ENCODE data around the gene SLC29A2. TPM values are rescaled to one million over a fixed set of nuclear protein-coding genes. Genes with fewer than 3 reads are reported as not detected.

SLC29A2 gene
- polyA plus RNA-seq, 1 of the 3 experiments (the other 2 are of a cell fraction) = 3.2 TPM

GRCh38 chr11:66360406-66361073, 11.0 kb downstream of the SLC29A2 start:
- Histone ChIP-seq H4K20me1 (ENCODE audit: insufficient read depth) (no peaks in the 10 kb centered on the region), H3K36me3 (replicated peaks in 1 of 2; ENCODE audit: control insufficient read depth in 1 of 2, insufficient read depth in 2 of 2, low read length in 1 of 2) (no peaks in the 10 kb centered on the region), H3K79me2 (ENCODE audit: insufficient read depth) (no peaks in the 10 kb centered on the region), H3K4me2 (no peak overlapping the region), H3K9me2 (no peaks in the 10 kb centered on the region), H3K4me1 (ENCODE audit: control insufficient read depth in 1 of 2, insufficient read depth in 2 of 2, low read depth in 1 of 2, low read length in 1 of 2) (peaks cover 0 to 2% of the 10 kb centered on the region in 2 experiments; a peak in 1 of 4 replicates), H3K9ac (no peak overlapping the region), H2AFZ (ENCODE audit: low read depth) (no peak overlapping the region), H3K4me3 (ENCODE audit: low read depth in 2 of 2, low read length in 1 of 2) (no peak overlapping the region), H3K27me3 (ENCODE audit: insufficient read depth) (no peaks in the 10 kb centered on the region), H3K27ac (ENCODE audit: low read depth in 2 of 2, low read length in 1 of 2) (no peak overlapping the region), H3F3A (replicated peaks; ENCODE audit: insufficient read depth) (peaks cover 3% of the 10 kb centered on the region), H3K9me3 (no peaks in the 10 kb centered on the region)
- WGBS (ENCODE audit: low lambda C conversion rate) = 94% methylated on average over 15 of the region's 15 CpGs
- CTCF ChIA-PET = interaction anchor here (1.1 to 2.6 kb wide), 3 partner anchors 26 to 49 kb away, joined by 3 to 9 read pairs (median 3); no protein-coding TSS in a partner anchor
- POLR2A ChIA-PET = no interaction called here
- DNase-seq = no peak
- TF ChIP-seq, protein P1, sequence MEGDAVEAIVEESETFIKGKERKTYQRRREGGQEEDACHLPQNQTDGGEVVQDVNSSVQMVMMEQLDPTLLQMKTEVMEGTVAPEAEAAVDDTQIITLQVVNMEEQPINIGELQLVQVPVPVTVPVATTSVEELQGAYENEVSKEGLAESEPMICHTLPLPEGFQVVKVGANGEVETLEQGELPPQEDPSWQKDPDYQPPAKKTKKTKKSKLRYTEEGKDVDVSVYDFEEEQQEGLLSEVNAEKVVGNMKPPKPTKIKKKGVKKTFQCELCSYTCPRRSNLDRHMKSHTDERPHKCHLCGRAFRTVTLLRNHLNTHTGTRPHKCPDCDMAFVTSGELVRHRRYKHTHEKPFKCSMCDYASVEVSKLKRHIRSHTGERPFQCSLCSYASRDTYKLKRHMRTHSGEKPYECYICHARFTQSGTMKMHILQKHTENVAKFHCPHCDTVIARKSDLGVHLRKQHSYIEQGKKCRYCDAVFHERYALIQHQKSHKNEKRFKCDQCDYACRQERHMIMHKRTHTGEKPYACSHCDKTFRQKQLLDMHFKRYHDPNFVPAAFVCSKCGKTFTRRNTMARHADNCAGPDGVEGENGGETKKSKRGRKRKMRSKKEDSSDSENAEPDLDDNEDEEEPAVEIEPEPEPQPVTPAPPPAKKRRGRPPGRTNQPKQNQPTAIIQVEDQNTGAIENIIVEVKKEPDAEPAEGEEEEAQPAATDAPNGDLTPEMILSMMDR (IDR thresholded peaks at IDR 0.05) = no peak
- TF ChIP-seq GATA2 (CRISPR knock-in tag; IDR thresholded peaks at IDR 0.05) (no peak), RCOR1 (IDR thresholded peaks at IDR 0.05; ENCODE audit: low read length) (no peak)

DNA sequence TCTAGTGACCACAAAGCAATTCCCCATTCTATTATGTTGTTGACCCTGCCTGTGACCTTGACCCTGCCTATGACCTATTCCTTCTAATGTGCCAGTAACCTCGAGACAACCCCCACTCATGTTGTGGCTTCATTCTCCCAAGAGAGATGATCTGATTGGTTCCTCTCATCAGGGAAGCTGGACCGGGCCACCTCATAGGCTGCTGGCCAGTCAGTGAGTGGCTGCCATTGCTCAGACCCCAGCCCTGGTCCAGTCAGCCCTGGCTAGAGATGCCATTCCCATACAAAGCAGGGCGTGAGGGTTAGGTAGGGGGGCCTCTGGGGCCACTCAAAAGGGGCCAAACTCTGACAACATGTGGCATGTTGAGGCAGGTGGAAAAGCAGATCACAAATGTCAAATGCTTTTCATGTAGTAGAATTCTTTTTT, 11.9 kb downstream of the SLC29A2 start:
- 65% methylated on average over 2 of the region's 3 CpGs for WGBS (ENCODE audit: low lambda C conversion rate)
- H3K4me3 ChIP-seq (ENCODE audit: low read depth in 2 of 2, low read length in 1 of 2) = no peak overlapping the region
- no peaks in the 10 kb centered on the region for H3K79me2 ChIP-seq (ENCODE audit: insufficient read depth)
- POLR2A ChIA-PET = no interaction called here
- TF ChIP-seq RXRA (IDR thresholded peaks at IDR 0.05; ENCODE audit: borderline replicate concordance, low read depth) = no peak
- TF ChIP-seq, protein P1 (IDR thresholded peaks at IDR 0.05) = no peak
- TF ChIP-seq GABPA (IDR thresholded peaks at IDR 0.05; ENCODE audit: low read depth) = no peak
- TF ChIP-seq, protein P2, sequence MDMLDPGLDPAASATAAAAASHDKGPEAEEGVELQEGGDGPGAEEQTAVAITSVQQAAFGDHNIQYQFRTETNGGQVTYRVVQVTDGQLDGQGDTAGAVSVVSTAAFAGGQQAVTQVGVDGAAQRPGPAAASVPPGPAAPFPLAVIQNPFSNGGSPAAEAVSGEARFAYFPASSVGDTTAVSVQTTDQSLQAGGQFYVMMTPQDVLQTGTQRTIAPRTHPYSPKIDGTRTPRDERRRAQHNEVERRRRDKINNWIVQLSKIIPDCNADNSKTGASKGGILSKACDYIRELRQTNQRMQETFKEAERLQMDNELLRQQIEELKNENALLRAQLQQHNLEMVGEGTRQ (IDR thresholded peaks at IDR 0.05; ENCODE audit: borderline replicate concordance, low read depth, low read length) = no peak
- TF ChIP-seq SMC3 (IDR thresholded peaks at IDR 0.05; ENCODE audit: low read depth, low read length) = no peak
- TF ChIP-seq, protein P3, sequence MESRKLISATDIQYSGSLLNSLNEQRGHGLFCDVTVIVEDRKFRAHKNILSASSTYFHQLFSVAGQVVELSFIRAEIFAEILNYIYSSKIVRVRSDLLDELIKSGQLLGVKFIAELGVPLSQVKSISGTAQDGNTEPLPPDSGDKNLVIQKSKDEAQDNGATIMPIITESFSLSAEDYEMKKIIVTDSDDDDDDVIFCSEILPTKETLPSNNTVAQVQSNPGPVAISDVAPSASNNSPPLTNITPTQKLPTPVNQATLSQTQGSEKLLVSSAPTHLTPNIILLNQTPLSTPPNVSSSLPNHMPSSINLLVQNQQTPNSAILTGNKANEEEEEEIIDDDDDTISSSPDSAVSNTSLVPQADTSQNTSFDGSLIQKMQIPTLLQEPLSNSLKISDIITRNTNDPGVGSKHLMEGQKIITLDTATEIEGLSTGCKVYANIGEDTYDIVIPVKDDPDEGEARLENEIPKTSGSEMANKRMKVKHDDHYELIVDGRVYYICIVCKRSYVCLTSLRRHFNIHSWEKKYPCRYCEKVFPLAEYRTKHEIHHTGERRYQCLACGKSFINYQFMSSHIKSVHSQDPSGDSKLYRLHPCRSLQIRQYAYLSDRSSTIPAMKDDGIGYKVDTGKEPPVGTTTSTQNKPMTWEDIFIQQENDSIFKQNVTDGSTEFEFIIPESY (IDR thresholded peaks at IDR 0.05; ENCODE audit: borderline replicate concordance, low read depth) = no peak
- TF ChIP-seq, protein P4, sequence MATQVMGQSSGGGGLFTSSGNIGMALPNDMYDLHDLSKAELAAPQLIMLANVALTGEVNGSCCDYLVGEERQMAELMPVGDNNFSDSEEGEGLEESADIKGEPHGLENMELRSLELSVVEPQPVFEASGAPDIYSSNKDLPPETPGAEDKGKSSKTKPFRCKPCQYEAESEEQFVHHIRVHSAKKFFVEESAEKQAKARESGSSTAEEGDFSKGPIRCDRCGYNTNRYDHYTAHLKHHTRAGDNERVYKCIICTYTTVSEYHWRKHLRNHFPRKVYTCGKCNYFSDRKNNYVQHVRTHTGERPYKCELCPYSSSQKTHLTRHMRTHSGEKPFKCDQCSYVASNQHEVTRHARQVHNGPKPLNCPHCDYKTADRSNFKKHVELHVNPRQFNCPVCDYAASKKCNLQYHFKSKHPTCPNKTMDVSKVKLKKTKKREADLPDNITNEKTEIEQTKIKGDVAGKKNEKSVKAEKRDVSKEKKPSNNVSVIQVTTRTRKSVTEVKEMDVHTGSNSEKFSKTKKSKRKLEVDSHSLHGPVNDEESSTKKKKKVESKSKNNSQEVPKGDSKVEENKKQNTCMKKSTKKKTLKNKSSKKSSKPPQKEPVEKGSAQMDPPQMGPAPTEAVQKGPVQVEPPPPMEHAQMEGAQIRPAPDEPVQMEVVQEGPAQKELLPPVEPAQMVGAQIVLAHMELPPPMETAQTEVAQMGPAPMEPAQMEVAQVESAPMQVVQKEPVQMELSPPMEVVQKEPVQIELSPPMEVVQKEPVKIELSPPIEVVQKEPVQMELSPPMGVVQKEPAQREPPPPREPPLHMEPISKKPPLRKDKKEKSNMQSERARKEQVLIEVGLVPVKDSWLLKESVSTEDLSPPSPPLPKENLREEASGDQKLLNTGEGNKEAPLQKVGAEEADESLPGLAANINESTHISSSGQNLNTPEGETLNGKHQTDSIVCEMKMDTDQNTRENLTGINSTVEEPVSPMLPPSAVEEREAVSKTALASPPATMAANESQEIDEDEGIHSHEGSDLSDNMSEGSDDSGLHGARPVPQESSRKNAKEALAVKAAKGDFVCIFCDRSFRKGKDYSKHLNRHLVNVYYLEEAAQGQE (IDR thresholded peaks at IDR 0.05; ENCODE audit: low read depth, low read length) = no peak
- H4K20me1 ChIP-seq (ENCODE audit: insufficient read depth) = no peaks in the 10 kb centered on the region
- H3K4me1 ChIP-seq (ENCODE audit: control insufficient read depth in 1 of 2, insufficient read depth in 2 of 2, low read depth in 1 of 2, low read length in 1 of 2) = no peaks in the 10 kb centered on the region
- H3K9ac ChIP-seq = no peak overlapping the region
- H3F3A ChIP-seq (replicated peaks; ENCODE audit: insufficient read depth) = peaks cover 3% of the 10 kb centered on the region
- H3K9me2 ChIP-seq = no peaks in the 10 kb centered on the region
- no peak overlapping the region for H3K27ac ChIP-seq (ENCODE audit: low read depth in 2 of 2, low read length in 1 of 2)
- no peak overlapping the region for H3K4me2 ChIP-seq
- H3K27me3 ChIP-seq (ENCODE audit: insufficient read depth) = no peaks in the 10 kb centered on the region
- DNase-seq = no peak
- no peaks in the 10 kb centered on the region for H3K9me3 ChIP-seq
- CTCF ChIA-PET = interaction anchor here (1.1 to 1.2 kb wide), 2 partner anchors 27 to 48 kb away, joined by 3 read pairs; no protein-coding TSS in a partner anchor
- no peak overlapping the region for H2AFZ ChIP-seq (ENCODE audit: low read depth)
- H3K36me3 ChIP-seq (replicated peaks in 1 of 2; ENCODE audit: control insufficient read depth in 1 of 2, insufficient read depth in 2 of 2, low read length in 1 of 2) = no peaks in the 10 kb centered on the region

Data from SK-N-SH (cell line).